ENCODE results near the gene E2F4. TPM values are rescaled to one million over a fixed set of nuclear protein-coding genes. Genes with fewer than 3 reads are reported as not detected.
A peak's percentile ranks its signal among the peaks of the same experiment; 100 is the strongest.

Gene E2F4
- total RNA-seq, 1 donor from 2014 or later, result 32.4 TPM

DNA sequence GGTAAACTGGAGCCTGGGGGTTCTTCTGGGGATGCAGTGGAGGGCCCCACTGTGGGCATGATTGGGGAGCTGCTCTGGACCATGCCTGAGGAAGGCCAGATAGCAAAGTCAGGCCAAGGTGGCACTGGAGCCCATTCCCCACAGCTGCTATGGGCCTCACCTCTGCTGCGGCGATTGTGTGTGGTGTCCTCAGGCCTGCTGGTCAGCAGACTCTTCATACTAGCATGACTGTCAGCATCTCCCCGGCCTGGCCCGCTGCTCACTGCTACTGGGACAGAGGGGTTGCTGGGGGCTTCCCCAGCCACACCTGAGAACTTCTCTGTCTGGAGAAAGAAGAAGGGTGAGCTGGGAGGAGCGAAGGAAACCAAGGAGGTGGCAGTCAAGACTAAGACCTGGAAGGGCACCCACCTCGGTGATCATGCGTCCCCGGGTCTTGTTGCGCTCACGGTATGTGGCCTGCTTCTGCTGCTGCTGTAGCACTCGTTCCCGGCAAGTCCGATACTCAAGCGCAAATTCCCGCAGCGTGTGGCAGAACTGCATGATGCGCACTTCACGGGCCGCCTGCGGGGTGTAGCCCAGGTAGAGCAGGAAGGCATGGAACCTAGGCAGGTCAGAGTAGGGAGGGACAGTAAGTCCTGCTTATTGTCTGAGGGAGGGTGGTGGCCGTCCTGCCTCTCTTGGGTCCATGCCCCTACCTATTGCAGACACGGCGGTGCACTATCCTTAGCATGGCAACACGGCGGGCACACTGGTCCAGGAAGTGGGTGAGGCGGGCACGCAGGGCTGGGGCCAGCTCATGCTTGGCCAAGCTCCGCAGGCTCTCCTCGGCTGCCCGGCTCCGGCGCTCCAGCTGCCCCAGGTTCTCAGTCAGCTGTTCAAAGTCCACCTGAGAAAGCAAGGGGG, 38.2 kb downstream of the E2F4 start:
- no peak overlapping the region for H3K4me3 ChIP-seq (ENCODE audit: low read length in 3 of 3)
- no peak overlapping the region for H3K27ac ChIP-seq (ENCODE audit: low read depth, low read length)
- no peaks in the 10 kb centered on the region for H3K27me3 ChIP-seq (ENCODE audit: control insufficient read depth in 3 of 3, insufficient read depth in 3 of 3, low read length in 3 of 3)
- no peak overlapping the region for H3K9ac ChIP-seq (ENCODE audit: low read depth in 1 of 3, low read length in 3 of 3)
- no peaks in the 10 kb centered on the region for H3K9me3 ChIP-seq (ENCODE audit: control insufficient read depth in 3 of 3, low read length in 3 of 3)
- peaks cover 24 to 46% (median 41%) of the 10 kb centered on the region in 3 donors for H3K4me1 ChIP-seq (ENCODE audit: control insufficient read depth in 3 of 3, insufficient read depth in 3 of 3, low read length in 3 of 3)
- H3K36me3 ChIP-seq (ENCODE audit: control insufficient read depth in 3 of 3, insufficient read depth in 3 of 3, low read length in 3 of 3), result peaks cover 60 to 64% (median 60%) of the 10 kb centered on the region in 3 donors

GRCh38 chr16:67230809-67231660, 39.1 kb downstream of the E2F4 start:
- Histone ChIP-seq H3K4me3 (ENCODE audit: low read length in 3 of 3) (no peak overlapping the region), H3K4me1 (ENCODE audit: control insufficient read depth in 3 of 3, insufficient read depth in 3 of 3, low read length in 3 of 3) (peaks cover 20 to 38% (median 32%) of the 10 kb centered on the region in 3 donors), H3K9ac (ENCODE audit: low read depth in 1 of 3, low read length in 3 of 3) (peak overlapping the region in 1 of 3 donors; percentile 25), H3K36me3 (ENCODE audit: control insufficient read depth in 3 of 3, insufficient read depth in 3 of 3, low read length in 3 of 3) (peaks cover 67 to 72% (median 67%) of the 10 kb centered on the region in 3 donors), H3K9me3 (ENCODE audit: control insufficient read depth in 3 of 3, low read length in 3 of 3) (no peaks in the 10 kb centered on the region), H3K27me3 (ENCODE audit: control insufficient read depth in 3 of 3, insufficient read depth in 3 of 3, low read length in 3 of 3) (no peaks in the 10 kb centered on the region), H3K27ac (ENCODE audit: low read depth, low read length) (no peak overlapping the region)

DNA sequence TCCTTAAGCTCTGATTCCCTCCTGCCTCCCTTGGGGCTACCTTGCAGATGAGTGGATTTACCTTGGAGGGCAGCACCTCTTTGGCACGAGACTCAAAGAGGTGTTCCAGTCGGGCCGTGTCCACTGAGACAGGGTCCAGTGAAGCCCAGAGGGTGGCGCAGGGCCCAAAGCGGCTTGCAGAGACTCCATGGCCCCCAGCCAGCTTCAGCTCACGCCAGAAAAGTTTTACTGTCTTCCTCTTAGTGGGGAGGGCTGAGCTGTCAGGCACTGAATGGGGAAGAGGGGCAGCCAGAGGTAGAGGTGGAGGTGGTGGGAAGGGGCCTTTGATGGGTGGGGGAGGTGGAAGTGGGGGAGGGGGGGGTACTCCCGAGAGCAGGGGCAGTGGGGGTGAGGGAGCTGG, 41.6 kb downstream of the E2F4 start:
- Histone ChIP-seq H3K27ac (ENCODE audit: low read depth, low read length) (no peak overlapping the region), H3K27me3 (ENCODE audit: control insufficient read depth in 3 of 3, insufficient read depth in 3 of 3, low read length in 3 of 3) (no peaks in the 10 kb centered on the region), H3K4me3 (ENCODE audit: low read length in 3 of 3) (no peak overlapping the region), H3K9me3 (ENCODE audit: control insufficient read depth in 3 of 3, low read length in 3 of 3) (no peaks in the 10 kb centered on the region), H3K4me1 (ENCODE audit: control insufficient read depth in 3 of 3, insufficient read depth in 3 of 3, low read length in 3 of 3) (peaks cover 10 to 31% (median 22%) of the 10 kb centered on the region in 3 donors), H3K36me3 (ENCODE audit: control insufficient read depth in 3 of 3, insufficient read depth in 3 of 3, low read length in 3 of 3) (peaks cover 81 to 89% (median 85%) of the 10 kb centered on the region in 3 donors), H3K9ac (ENCODE audit: low read depth in 1 of 3, low read length in 3 of 3) (no peak overlapping the region)

GRCh38 chr16:67234180-67234597, 42.2 kb downstream of the E2F4 start:
- H3K36me3 ChIP-seq (ENCODE audit: control insufficient read depth in 3 of 3, insufficient read depth in 3 of 3, low read length in 3 of 3), result peaks cover 81 to 89% (median 85%) of the 10 kb centered on the region in 3 donors
- H3K27me3 ChIP-seq (ENCODE audit: control insufficient read depth in 3 of 3, insufficient read depth in 3 of 3, low read length in 3 of 3), result no peaks in the 10 kb centered on the region
- H3K4me3 ChIP-seq (ENCODE audit: low read length in 3 of 3), result no peak overlapping the region
- H3K27ac ChIP-seq (ENCODE audit: low read depth, low read length), result no peak overlapping the region
- H3K4me1 ChIP-seq (ENCODE audit: control insufficient read depth in 3 of 3, insufficient read depth in 3 of 3, low read length in 3 of 3), result peaks cover 16 to 36% (median 28%) of the 10 kb centered on the region in 3 donors
- H3K9me3 ChIP-seq (ENCODE audit: control insufficient read depth in 3 of 3, low read length in 3 of 3), result no peaks in the 10 kb centered on the region
- no peak overlapping the region for H3K9ac ChIP-seq (ENCODE audit: low read depth in 1 of 3, low read length in 3 of 3)

DNA sequence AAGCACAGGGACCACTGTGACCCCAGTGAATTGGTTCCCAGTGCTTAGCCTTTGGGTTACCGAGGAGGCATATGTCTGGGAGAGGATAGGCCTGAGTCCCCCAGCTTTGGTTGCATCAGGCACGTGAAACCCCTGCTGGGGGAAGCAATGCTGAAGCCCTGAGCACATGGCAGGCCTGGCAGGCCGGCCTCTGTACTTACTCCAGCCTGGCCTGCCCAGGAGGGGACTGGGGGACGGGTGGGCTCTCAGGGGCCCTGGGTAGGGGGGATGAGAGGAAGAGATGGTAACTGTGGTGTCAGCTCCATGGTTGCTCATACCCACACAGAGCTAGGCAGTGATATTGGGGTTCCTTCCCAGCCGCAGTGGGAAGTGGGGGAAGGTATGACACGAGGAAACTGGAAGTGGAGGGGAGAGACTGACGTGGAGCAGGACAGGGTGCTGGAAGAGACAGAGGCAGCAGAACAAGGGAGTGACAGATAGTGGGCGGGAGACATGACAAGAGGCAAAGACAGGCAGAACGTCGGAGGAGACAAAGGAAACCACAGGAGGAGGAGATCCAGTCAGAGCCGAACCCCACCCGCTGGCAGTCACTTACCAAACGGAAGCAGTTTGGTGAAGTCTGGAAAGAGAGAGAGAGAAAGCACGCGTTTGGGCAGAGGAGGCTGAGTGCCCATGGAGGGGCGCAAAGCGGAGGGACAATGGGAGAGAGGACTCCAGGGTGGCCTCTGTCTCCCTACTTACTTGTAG, 44.0 kb downstream of the E2F4 start:
- H3K36me3 ChIP-seq (ENCODE audit: control insufficient read depth in 3 of 3, insufficient read depth in 3 of 3, low read length in 3 of 3), result peaks cover 68 to 76% (median 69%) of the 10 kb centered on the region in 3 donors
- peaks cover 33 to 45% (median 42%) of the 10 kb centered on the region in 3 donors for H3K4me1 ChIP-seq (ENCODE audit: control insufficient read depth in 3 of 3, insufficient read depth in 3 of 3, low read length in 3 of 3)
- no peak overlapping the region for H3K4me3 ChIP-seq (ENCODE audit: low read length in 3 of 3)
- H3K9ac ChIP-seq (ENCODE audit: low read depth in 1 of 3, low read length in 3 of 3), result peak overlapping the region in 1 of 3 donors; percentile 33
- peak overlapping the region; percentile 15 for H3K27ac ChIP-seq (ENCODE audit: low read depth, low read length)
- no peaks in the 10 kb centered on the region for H3K9me3 ChIP-seq (ENCODE audit: control insufficient read depth in 3 of 3, low read length in 3 of 3)
- H3K27me3 ChIP-seq (ENCODE audit: control insufficient read depth in 3 of 3, insufficient read depth in 3 of 3, low read length in 3 of 3), result no peaks in the 10 kb centered on the region

- H3K9ac ChIP-seq (ENCODE audit: low read depth in 1 of 3, low read length in 3 of 3), result peak overlapping the region in 1 of 3 donors; percentile 33
- H3K27ac ChIP-seq (ENCODE audit: low read depth, low read length), result peak overlapping the region; percentile 15
- H3K27me3 ChIP-seq (ENCODE audit: control insufficient read depth in 3 of 3, insufficient read depth in 3 of 3, low read length in 3 of 3), result no peaks in the 10 kb centered on the region
- H3K36me3 ChIP-seq (ENCODE audit: control insufficient read depth in 3 of 3, insufficient read depth in 3 of 3, low read length in 3 of 3), result peaks cover 60 to 69% (median 62%) of the 10 kb centered on the region in 3 donors
- no peaks in the 10 kb centered on the region for H3K9me3 ChIP-seq (ENCODE audit: control insufficient read depth in 3 of 3, low read length in 3 of 3)
- peaks cover 39 to 47% (median 42%) of the 10 kb centered on the region in 3 donors for H3K4me1 ChIP-seq (ENCODE audit: control insufficient read depth in 3 of 3, insufficient read depth in 3 of 3, low read length in 3 of 3)
- H3K4me3 ChIP-seq (ENCODE audit: low read length in 3 of 3), result no peak overlapping the region
Observed at GRCh38 chr16:67236563-67237395, 44.8 kb downstream of the E2F4 start.

DNA sequence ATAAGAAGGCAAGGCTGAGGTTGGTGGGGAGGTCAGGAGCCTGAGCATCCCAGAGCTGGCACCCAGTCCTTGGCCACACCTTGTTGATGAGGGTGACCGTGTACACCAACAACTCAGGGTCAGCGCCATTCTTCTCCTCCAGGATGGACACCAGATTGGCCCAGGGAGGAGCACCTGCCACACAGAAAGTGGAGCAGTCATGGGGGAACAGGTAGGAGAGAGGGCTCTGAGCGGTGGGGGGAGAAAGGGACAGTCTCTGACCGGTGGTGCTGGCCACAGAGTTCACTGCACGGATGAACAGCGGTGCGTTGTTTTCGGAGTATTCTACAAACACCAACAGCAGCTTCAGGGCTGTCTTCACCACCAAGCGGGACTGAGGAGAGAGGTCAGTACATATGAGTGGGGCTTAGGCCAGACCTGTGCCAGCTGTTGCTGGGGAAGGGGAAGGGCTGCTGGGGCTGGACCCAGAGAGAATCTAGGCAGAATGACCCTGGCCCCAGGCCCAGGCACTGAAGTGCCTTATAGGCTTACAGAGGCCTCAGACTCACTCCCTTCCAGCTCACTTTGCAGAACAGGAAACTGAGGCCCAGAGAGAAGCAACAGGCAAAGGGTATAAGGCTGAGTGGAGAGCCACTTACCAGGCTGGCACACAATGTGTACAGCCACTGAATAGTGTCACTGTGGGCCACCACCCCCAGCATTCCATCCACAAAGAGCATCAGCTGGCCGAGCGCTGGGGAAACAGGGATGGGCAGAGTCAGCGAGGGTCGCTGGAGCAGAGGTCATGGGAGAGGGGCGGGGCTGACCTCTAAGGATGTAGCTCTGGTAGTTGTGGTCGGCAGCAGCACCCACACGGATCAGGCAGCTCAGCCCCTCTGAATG, 45.7 kb downstream of the E2F4 start:
- H3K36me3 ChIP-seq (ENCODE audit: control insufficient read depth in 3 of 3, insufficient read depth in 3 of 3, low read length in 3 of 3), result peaks cover 56 to 62% (median 57%) of the 10 kb centered on the region in 3 donors

DNA sequence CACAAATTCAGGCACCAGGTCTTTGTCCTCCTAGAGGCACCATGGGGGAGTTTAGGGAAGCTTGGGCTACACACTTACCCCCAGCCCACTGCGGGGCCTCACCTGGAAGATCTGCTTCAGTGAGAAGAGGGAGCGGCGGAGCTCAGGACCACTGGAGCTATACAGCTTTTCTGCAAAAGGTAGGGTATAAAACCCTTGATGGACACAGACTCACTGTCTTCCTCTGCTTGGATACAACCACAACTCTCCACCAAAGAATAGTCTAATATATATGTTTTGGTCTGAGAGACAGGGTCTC, 46.3 kb downstream of the E2F4 start:
- Histone ChIP-seq H3K4me3 (ENCODE audit: low read length in 3 of 3) (no peak overlapping the region), H3K9ac (ENCODE audit: low read depth in 1 of 3, low read length in 3 of 3) (peak overlapping the region in 1 of 3 donors; percentile 79), H3K4me1 (ENCODE audit: control insufficient read depth in 3 of 3, insufficient read depth in 3 of 3, low read length in 3 of 3) (peaks cover 51 to 59% (median 54%) of the 10 kb centered on the region in 3 donors), H3K36me3 (ENCODE audit: control insufficient read depth in 3 of 3, insufficient read depth in 3 of 3, low read length in 3 of 3) (peaks cover 54 to 61% (median 56%) of the 10 kb centered on the region in 3 donors), H3K9me3 (ENCODE audit: control insufficient read depth in 3 of 3, low read length in 3 of 3) (no peaks in the 10 kb centered on the region), H3K27ac (ENCODE audit: low read depth, low read length) (peak overlapping the region; percentile 3), H3K27me3 (ENCODE audit: control insufficient read depth in 3 of 3, insufficient read depth in 3 of 3, low read length in 3 of 3) (no peaks in the 10 kb centered on the region)

More for the DNA sequence above, 45.7 kb downstream of the E2F4 start:
- Histone ChIP-seq H3K4me1 (ENCODE audit: control insufficient read depth in 3 of 3, insufficient read depth in 3 of 3, low read length in 3 of 3) (peaks cover 47 to 55% (median 49%) of the 10 kb centered on the region in 3 donors), H3K9ac (ENCODE audit: low read depth in 1 of 3, low read length in 3 of 3) (peak overlapping the region in 1 of 3 donors; percentile 79), H3K4me3 (ENCODE audit: low read length in 3 of 3) (no peak overlapping the region), H3K9me3 (ENCODE audit: control insufficient read depth in 3 of 3, low read length in 3 of 3) (no peaks in the 10 kb centered on the region), H3K27me3 (ENCODE audit: control insufficient read depth in 3 of 3, insufficient read depth in 3 of 3, low read length in 3 of 3) (no peaks in the 10 kb centered on the region), H3K27ac (ENCODE audit: low read depth, low read length) (peak overlapping the region; percentile 3)

Data from skeletal muscle tissue (tissue), 4 donors.